ENCODE measurements around the gene TPCN1.

TPCN1 gene

DNA sequence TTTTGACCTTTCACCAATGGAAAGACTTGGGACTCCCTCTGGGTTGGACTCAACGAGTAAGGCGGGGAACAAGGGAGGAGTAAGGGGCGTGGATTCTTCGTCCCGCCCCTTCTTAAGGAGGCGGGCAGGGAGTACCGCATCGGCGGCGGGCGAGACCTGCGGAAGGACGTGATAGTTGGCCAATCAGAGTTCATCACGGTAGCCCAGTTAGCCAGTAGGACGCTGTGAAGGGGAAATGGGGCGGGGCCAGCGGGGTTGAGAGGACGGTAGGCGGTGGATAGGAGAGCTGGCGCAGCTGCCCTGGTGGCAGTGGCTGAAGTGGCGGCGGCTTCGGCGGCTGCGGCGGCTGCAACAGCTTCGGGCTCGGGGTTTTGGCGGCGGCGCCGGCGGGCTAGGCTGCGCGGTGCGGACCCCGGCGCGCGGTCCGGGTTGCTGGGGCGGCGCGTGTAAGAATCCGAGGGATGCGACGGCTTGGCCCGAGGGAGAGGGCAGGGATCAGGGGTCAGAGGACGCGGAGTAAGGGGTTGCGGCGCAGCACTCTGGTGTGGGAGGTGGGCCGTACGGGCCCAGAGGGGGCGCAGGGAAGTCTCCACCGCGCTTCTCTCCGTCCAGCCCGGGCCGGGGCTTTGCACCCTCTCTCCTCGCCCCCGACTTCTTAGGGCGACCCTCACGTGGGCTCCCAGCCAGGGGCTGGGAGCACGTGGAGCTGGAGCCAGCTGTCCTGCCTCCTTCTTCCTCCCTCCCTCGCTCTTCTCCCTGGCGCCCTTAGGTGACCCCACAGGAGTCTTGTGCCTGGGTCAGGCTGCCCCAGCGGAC, at the start of gene TPCN1:
Gene TPCN1, plus strand, starts transcription at position 284 of the 816 bp plus-strand sequence. CDS start 5,389 bp downstream, outside the sequence.
- DNase-seq, result peak; percentile 100

GRCh38 chr12:113171543-113171942, 49.7 kb upstream of the TPCN1 start:
- no peak for DNase-seq

- no peak for DNase-seq
These were observed 49.1 kb upstream of the TPCN1 start for GRCh38 chr12:113172185-113172584.

- DNase-seq, result no peak
These were observed 48.1 kb upstream of the TPCN1 start for GRCh38 chr12:113173081-113173698.

DNA sequence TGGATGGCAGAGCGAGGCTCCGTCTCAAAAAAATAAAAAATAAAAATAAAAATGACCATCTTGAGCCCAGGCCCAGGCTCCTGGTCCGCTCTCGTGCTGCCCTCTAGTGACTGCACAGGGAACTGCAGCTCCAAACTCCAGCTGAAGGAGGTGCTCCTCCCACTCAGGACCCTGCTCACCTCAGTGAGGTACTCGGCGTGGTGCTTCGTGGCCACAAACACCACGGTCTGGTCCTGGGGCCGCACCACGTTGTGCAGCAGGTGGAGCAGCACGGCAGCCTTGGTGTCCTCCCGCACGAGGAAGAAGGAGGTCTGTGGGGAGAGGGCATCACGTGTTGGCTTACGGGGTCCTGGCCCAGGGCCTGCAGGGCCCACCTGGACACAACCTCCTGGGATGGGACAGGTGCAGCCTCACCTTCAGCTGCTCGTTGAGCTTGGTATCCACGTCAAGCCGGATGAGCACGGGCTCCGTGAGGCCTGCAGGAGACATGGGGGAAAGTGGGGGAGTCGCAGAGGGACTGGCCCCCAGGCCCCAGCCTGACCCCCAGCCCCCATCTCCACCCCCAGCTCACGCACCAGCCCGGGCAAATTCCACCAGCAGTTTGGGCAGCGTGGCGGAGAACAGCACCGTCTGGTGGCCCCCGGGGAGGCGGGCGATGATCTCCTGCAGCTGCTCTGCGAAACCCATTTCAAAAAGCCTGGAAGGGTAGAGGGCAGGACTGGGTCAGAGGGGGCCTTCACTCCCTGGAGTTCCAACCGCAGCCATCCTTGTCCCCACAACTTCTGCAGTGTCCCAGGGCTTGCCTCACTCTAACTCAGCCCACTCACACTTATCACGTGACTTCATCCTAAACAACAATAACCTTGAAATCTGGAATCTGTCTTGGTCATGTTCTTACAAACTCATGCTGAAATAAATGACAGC, 46.5 kb upstream of the TPCN1 start:
- DNase-seq, result peak; percentile 75

GRCh38 chr12:113179023-113179422, 42.2 kb upstream of the TPCN1 start:
- no peak for DNase-seq

DNA sequence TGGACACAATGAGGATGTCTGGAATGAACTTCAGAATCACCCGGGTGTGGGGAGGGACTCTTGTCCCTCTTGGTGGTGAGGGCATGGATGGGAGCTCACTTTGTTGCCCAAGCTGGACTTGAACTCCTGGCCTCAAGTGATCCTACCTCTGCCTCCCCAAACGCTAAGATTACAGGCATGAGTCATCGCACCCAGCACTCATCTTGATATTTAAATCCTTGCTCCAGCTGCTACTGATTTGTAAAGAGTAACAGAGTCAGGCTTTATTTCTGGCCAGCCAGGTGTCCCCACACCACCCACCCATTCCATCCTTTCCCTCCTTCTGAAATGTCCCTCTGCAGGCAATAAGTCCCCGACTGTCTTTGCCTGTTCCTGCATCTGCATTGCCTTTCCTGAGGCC, 40.9 kb upstream of the TPCN1 start:
- no peak for DNase-seq

GRCh38 chr12:113181975-113182374, 39.3 kb upstream of the TPCN1 start:
- no peak for DNase-seq

DNA sequence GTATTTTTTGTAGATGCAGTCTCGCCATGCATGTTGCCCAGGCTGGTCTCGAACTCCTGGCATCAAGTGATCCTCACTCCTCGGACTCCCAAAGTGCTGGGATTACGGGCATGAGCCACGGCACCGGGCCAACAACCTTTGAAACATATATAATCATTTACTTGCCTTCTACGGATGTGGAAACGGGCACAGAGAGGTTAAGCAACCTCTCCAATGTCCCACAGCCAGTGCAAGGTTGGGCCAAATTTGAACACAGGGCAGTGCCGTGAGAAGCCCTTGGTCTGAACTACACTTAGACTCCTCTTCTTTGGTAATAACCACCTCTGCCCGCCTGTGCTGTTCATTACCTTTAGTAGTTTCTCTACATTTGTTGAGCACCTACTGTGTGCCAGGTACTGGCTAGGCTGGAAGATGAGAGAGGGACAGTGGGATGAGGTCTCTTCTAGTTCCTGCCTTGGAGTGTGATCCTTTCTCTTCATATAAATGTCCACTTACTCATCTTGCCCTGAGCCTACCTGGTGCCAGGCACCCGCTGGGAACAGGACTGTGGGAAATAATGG, 38.2 kb upstream of the TPCN1 start:
- DNase-seq, result no peak

DNA sequence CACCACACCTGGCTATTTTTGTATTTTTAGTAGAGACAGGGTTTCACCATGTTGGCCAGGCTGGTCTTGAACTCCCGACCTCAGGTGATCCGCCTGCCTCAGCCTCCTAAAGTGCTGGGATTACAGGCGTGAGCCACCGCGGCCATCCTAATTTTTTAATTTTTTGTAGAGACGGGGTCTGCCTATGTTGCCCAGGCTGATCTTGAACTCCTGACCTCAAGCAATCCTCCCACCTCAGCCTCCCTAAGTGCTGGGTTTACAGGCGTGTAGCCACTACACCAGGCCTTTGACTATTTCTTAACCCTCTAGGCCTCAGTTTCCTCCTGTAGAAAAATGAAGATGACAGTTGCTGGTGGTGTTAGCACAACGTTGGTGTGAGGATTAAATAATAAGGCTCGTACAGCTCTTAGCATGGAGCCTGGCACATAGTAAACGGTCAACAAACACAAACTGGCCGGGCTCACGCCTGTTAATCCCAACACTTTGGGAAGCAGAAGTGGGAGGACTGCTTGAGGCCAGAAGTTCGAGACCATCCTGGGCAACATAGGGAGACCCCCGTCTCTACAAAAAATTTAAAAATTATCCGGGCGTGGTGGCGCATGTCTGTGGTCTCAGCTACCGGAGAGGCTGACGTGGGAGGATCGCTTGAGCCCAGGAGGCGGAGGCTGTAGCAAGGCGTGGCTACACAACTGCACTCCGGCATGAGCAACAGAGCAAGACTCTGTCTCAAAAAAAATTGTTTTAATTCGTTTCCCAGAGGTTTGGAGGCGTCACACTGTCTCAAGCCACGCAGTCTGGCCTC, 37.0 kb upstream of the TPCN1 start:
- DNase-seq, result no peak

GRCh38 chr12:113184900-113185179, 36.4 kb upstream of the TPCN1 start:
- peak; percentile 92 for DNase-seq

- peak; percentile 82 for DNase-seq
These were observed 35.9 kb upstream of the TPCN1 start, which contains the start of the genes DDX54 and RITA1 for GRCh38 chr12:113185180-113186032. Gene DDX54 (minus strand): TSS chr12:113185478. CDS start chr12:113185451, 27 bp downstream. Gene RITA1 (plus strand): TSS chr12:113185721. CDS start chr12:113186747, 1,026 bp downstream.

DNA sequence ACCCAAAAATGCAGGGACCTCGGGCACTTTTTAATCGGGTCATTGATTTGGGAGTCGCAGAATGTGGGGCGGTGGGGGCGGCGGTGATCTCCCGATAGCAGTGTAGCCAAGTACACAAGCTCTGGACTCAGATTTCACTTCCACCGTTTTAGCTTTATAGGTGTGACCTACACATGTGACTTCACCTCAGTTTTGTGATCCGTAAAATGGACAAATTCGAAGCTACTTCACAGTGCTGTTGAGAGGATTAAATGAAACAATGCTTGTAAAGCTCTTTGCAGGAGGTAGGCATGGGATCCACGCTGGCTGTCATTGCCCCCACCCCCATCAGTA, 35.3 kb upstream of the TPCN1 start:
- DNase-seq, result no peak

DNA sequence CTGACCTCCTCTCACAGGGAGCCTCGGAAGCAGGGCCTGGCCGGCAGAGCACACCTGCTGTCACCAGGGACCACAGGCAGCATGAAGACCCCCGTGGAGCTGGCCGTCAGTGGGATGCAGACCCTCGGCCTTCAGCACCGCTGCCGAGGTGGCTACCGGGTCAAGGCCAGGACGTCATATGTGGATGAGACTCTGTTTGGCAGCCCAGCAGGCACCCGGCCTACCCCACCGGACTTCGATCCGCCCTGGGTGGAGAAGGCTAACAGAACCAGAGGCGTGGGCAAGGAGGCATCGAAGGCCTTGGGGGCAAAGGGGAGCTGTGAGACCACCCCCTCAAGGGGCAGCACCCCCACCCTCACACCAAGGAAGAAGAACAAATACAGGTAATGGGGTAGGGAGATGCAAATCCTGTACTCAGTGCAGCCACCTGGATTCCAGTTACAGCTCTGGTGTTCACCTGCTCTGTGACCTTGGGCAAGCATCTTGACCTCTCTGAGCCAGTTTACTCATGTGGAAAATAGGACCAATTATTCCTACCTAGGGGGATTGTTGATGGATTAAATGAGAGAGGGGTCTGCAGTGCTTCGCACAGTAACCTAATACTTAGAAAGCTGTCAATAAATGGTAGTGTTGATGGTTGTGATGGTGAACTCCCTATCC, 34.5 kb upstream of the TPCN1 start:
- DNase-seq, result no peak

GRCh38 chr12:113189361-113189760, 31.9 kb upstream of the TPCN1 start:
- no peak for DNase-seq

GRCh38 chr12:113190761-113191160, 30.5 kb upstream of the TPCN1 start:
- no peak for DNase-seq

DNA sequence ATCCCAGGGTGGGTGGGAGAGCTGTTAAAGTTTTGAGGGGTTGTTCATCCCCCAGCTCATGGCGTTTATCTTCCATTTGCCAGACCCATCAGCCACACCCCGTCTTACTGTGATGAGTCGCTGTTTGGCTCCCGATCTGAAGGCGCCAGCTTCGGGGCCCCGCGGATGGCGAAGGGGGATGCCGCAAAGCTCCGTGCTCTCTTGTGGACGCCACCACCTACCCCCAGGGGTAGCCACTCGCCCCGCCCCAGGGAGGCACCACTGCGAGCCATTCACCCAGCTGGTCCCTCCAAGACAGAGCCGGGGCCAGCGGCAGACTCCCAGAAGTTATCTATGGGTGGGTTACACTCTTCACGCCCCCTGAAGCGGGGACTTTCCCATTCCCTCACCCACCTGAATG, 30.0 kb upstream of the TPCN1 start:
- DNase-seq, result no peak

DNA sequence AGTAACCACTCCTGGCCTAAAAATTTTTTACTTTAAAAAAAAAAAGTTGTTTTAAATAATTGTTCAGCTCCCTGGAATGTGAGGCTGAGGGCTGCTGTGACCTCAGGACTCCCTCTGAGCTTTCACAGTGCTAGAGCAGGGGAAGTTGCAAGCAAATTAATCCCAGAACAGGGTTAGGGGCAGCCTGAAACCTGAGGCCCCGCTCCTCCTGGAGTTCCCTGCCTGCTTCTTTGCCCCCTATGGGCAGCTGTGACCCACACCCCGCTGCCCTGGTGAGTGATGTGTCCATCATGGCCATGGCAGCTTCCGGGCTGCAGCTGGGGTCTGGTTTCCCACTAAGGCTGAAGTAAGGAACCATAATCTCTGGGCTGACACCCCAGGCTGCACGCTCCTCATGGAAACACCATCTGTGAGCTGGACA, 26.3 kb upstream of the TPCN1 start:
- no peak for DNase-seq

DNA sequence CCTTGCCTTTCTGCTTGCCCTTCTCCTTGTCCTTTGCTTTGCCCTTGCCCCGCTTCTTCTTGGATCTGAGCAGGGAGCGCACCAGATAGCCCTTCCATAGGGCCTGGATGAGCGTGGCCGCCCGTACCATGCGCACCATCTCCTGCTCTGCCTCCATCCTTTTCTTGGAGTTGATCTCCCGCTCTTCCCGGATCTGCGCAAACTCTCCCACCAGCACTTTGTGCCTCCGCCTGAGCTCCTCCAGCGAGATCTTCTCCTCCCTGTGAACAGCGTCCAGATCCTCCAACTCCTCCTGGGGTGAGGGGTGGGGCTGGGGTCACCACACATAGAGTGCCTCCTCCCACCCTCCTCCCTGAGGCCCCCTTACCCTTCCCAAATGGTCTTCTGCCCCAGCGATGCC, 25.7 kb upstream of the TPCN1 start:
- no peak for DNase-seq

DNA sequence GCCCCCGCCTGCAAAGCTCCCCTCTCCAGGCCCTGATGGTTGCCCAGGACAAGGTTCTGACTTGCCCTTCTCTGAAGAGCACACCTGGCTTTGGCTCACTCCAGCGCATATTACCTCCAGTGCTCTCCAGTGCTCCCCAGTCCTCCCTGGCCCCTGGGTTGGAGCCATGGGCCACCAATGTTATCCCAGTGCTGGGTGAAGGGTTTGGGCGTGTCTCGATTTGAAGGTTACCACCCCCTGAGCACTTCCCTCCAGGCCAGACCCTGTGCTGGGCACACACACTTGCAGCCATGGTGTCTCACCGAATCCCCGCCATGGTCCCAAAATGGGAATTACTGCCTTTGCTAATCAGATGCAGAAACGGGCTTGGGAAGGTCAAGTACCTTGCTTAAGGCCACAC, 24.7 kb upstream of the TPCN1 start:
- no peak for DNase-seq

GRCh38 chr12:113196990-113197389, 24.3 kb upstream of the TPCN1 start:
- DNase-seq, result peak; percentile 81
